ENCODE data around the gene DMD.

DMD gene

DNA sequence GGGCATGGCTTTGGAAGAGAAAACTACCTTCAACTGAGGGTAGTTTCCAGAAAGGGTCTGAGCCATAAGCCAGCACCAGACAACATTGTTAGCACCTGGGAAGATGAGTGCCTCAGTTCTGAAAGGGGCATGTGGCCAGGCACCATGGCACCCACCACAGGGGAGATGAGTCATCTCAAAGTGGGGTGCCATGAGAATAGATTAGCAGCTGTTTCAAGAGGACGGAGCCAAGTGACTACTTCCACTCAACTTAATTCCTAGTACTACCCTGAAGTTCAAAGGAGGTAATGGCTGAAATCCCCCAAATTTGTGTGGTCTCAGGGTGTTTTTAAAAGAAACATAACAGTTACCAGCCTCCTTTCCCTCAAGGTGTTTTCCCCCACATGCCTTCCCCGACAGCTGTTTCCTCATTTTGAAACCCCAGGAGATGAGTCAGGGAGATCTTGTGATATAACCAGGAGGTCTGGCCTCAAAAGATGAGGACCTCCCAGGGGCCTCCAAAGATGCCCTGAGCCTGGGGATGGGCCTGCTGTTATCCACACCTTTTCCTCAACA is 2111.7 kb downstream of the DMD start:
- TF ChIP-seq, protein P1, sequence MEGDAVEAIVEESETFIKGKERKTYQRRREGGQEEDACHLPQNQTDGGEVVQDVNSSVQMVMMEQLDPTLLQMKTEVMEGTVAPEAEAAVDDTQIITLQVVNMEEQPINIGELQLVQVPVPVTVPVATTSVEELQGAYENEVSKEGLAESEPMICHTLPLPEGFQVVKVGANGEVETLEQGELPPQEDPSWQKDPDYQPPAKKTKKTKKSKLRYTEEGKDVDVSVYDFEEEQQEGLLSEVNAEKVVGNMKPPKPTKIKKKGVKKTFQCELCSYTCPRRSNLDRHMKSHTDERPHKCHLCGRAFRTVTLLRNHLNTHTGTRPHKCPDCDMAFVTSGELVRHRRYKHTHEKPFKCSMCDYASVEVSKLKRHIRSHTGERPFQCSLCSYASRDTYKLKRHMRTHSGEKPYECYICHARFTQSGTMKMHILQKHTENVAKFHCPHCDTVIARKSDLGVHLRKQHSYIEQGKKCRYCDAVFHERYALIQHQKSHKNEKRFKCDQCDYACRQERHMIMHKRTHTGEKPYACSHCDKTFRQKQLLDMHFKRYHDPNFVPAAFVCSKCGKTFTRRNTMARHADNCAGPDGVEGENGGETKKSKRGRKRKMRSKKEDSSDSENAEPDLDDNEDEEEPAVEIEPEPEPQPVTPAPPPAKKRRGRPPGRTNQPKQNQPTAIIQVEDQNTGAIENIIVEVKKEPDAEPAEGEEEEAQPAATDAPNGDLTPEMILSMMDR (IDR thresholded peaks at IDR 0.05; ENCODE audit: low read depth, low read length, missing control alignments) = no peak
- Histone ChIP-seq H3K4me3 (ENCODE audit: low read depth, low read length) (no peak overlapping the region), H3K27me3 (replicated peaks) (no peaks in the 10 kb centered on the region), H3K36me3 (replicated peaks) (no peaks in the 10 kb centered on the region), H3K27ac (no peak overlapping the region)
- in situ Hi-C loops (cut with HindIII; ENCODE audit: low pct_ligation_motif_present, low sequenced_read_pairs) = no loop called here
- DNase-seq = no peak

DNA sequence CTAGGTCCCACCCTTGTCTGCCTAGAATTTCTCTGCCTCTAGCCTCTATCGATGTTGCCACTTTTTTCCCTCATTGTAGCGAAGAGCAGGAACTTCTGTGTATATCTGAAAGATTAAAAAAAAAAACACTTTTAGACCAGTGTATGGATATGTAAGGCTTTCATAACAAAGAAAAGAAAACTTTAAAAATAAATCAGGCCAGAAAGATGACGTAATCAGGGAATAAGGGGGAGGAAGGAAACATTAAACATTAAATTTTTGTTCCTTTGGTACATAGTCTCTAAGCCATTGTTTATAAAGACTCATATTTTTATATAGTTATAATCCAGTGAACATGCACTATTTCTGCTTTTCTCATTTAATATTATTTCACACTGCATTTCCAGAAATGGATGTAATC is 2113.3 kb downstream of the DMD start:
- H3K4me3 ChIP-seq (ENCODE audit: low read depth, low read length) = no peak overlapping the region
- in situ Hi-C loops (cut with HindIII; ENCODE audit: low pct_ligation_motif_present, low sequenced_read_pairs) = no loop called here
- no peak overlapping the region for H3K27ac ChIP-seq
- TF ChIP-seq, protein P1 (IDR thresholded peaks at IDR 0.05; ENCODE audit: low read depth, low read length, missing control alignments) = no peak
- DNase-seq = no peak
- no peaks in the 10 kb centered on the region for H3K27me3 ChIP-seq (replicated peaks)
- H3K36me3 ChIP-seq (replicated peaks) = no peaks in the 10 kb centered on the region

- in situ Hi-C loops (cut with HindIII; ENCODE audit: low pct_ligation_motif_present, low sequenced_read_pairs) = no loop called here
Observed at GRCh38 chrX:31093639-31093975, 2117.7 kb downstream of the DMD start.

DNA sequence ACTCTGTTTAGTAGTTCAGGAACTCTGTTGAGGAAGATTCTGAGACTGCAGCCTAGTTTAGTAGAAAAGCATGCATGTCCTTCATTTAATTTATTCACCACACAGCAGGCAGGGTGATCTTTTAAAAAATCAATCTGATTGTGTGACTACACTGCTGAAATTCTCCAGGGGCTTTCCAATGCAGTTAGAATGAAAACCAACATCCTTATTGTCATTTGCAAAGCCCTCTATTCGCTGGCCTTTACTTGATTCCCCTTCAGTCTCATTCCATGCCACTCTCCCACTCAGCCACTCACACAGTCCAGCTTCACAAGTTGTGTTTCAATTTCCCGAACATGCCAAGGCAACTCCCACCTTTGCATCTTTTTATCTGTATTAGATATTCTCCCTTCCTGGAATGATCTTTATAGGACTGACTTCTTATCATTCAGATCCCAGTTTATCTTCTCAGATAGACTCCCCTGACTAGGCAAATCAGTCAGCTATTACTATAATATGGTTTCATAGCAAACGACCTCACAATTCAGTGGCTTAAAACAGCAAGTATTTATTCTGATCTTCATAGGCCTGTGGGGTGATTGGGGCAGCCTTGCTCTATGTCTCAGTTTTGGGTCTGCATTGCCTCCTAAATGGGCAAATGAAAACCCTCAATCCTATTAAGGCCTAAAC is 2118.2 kb downstream of the DMD start:
- H3K27me3 ChIP-seq (replicated peaks) = no peaks in the 10 kb centered on the region
- no peak overlapping the region for H3K27ac ChIP-seq
- H3K4me3 ChIP-seq (ENCODE audit: low read depth, low read length) = no peak overlapping the region
- TF ChIP-seq, protein P1 (IDR thresholded peaks at IDR 0.05; ENCODE audit: low read depth, low read length, missing control alignments) = no peak
- H3K36me3 ChIP-seq (replicated peaks) = no peaks in the 10 kb centered on the region
- DNase-seq = no peak
- in situ Hi-C loops (cut with HindIII; ENCODE audit: low pct_ligation_motif_present, low sequenced_read_pairs) = no loop called here

More at GRCh38 chrX:31093639-31093975, 2117.7 kb downstream of the DMD start:
- Histone ChIP-seq H3K27me3 (replicated peaks) (no peaks in the 10 kb centered on the region), H3K4me3 (ENCODE audit: low read depth, low read length) (no peak overlapping the region), H3K36me3 (replicated peaks) (no peaks in the 10 kb centered on the region), H3K27ac (no peak overlapping the region)
- TF ChIP-seq, protein P1 (IDR thresholded peaks at IDR 0.05; ENCODE audit: low read depth, low read length, missing control alignments) = no peak
- DNase-seq = no peak

DNA sequence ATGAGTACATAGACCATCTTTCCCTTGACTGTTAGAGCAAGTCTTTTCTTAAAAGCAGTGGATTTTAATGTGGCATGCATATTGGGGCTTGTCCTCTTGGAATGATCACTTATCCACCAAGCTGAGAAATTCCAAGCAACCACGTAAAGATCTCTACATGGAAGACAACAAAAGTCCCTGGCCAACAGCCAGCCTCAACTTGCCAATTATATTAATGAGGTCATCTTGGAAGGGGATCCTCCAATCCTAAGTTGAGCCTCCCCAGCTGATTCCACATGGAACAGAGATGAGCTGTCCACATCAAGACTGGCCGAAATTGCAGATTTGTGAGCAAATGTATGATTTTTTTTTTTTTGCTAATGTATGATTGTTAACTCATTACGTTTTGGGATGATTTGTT is 2118.9 kb downstream of the DMD start:
- DNase-seq = no peak
- in situ Hi-C loops (cut with HindIII; ENCODE audit: low pct_ligation_motif_present, low sequenced_read_pairs) = no loop called here
- Histone ChIP-seq H3K4me3 (ENCODE audit: low read depth, low read length) (no peak overlapping the region), H3K36me3 (replicated peaks) (no peaks in the 10 kb centered on the region), H3K27me3 (replicated peaks) (no peaks in the 10 kb centered on the region), H3K27ac (no peak overlapping the region)
- TF ChIP-seq, protein P1 (IDR thresholded peaks at IDR 0.05; ENCODE audit: low read depth, low read length, missing control alignments) = no peak

GRCh38 chrX:31091819-31092218 is 2119.5 kb downstream of the DMD start:
- Histone ChIP-seq H3K36me3 (replicated peaks) (no peaks in the 10 kb centered on the region), H3K27ac (no peak overlapping the region), H3K4me3 (ENCODE audit: low read depth, low read length) (no peak overlapping the region), H3K27me3 (replicated peaks) (no peaks in the 10 kb centered on the region)
- no peak for DNase-seq
- in situ Hi-C loops (cut with HindIII; ENCODE audit: low pct_ligation_motif_present, low sequenced_read_pairs) = no loop called here
- TF ChIP-seq, protein P1 (IDR thresholded peaks at IDR 0.05; ENCODE audit: low read depth, low read length, missing control alignments) = no peak

Data from brain microvascular endothelial cell (primary cell).